Measurements from ENCODE around the gene PARD3B. TPM values are rescaled to one million over a fixed set of nuclear protein-coding genes. Genes with fewer than 3 reads are reported as not detected.

PARD3B gene
- total and polyA plus RNA-seq, 2 of the 4 experiments (the other 2 are of a cell fraction), result 3.3 to 15.6 TPM

- TF ChIP-seq MAFK (IDR thresholded peaks at IDR 0.05; ENCODE audit: low read depth, low read length), result no peak
- H3K79me1 ChIP-seq (ENCODE audit: low read depth in 1 of 2, low read length in 2 of 2), result peaks cover 18 to 54% of the 10 kb centered on the region in 2 experiments
- H3K27me3 ChIP-seq (ENCODE audit: control insufficient read depth, insufficient read depth, low read length), result no peaks in the 10 kb centered on the region
- H3K9me3 ChIP-seq (ENCODE audit: control insufficient read depth, insufficient read depth, low read length), result no peaks in the 10 kb centered on the region
- no peak overlapping the region for H2AFZ ChIP-seq (replicated peaks; ENCODE audit: low read length, poor library complexity)
- ChIA-PET CTCF (interaction anchor here (1.1 kb wide), 1 partner anchor 23 kb away, joined by 3 read pairs; no protein-coding TSS in a partner anchor), POLR2A (ENCODE audit: unreplicated experiment) (no interaction called here)
- H4K8ac ChIP-seq (ENCODE audit: low read depth in 2 of 2, low read length in 2 of 2), result no peak overlapping the region
- no peaks in the 10 kb centered on the region for H3K36me3 ChIP-seq (ENCODE audit: control insufficient read depth, insufficient read depth, low read length)
- H3K9me1 ChIP-seq (ENCODE audit: insufficient read depth, low read length), result peaks cover 3% of the 10 kb centered on the region; the same call in 1 of the 2 replicates
- BruUV-seq (replicated peaks), result no TSS peak
- H3K9ac ChIP-seq (ENCODE audit: low read depth, low read length), result no peak overlapping the region
- H2BK120ac ChIP-seq (ENCODE audit: low read depth, low read length), result no peak overlapping the region
- H3K4me3 ChIP-seq (ENCODE audit: insufficient read depth, low read depth, low read length), result no peak overlapping the region
- no peak overlapping the region for H3K4me2 ChIP-seq (ENCODE audit: low read depth, low read length)
- WGBS, 2 experiments (ENCODE audit: extremely low coverage in 2 of 2, insufficient read length in 1 of 2), result no CpG with 5 or more reads among the region's 3 CpGs
- H3K18ac ChIP-seq (ENCODE audit: low read depth, low read length), result no peak overlapping the region
- no peak overlapping the region for H2AK9ac ChIP-seq (replicated peaks; ENCODE audit: low read depth, low read length, poor library complexity)
- intact Hi-C loops (cut with micrococcal nuclease) (no loop called here), in situ Hi-C loops (cut with MboI; ENCODE audit: low sequenced_read_pairs) (no loop called here), dilution Hi-C loops (cut with HindIII; ENCODE audit: low sequenced_read_pairs, unreplicated experiment) (no loop called here)
- H4K20me1 ChIP-seq (ENCODE audit: insufficient read depth, low read length), result no peaks in the 10 kb centered on the region
- no peak for DNase-seq
- no peak for ATAC-seq (ENCODE audit: low read depth)
- no peak overlapping the region for H2AK5ac ChIP-seq (ENCODE audit: low read depth, low read length)
- H3K23ac ChIP-seq (ENCODE audit: low read depth, low read length), result no peak overlapping the region
- H2BK5ac ChIP-seq (ENCODE audit: low read depth, low read length, poor library complexity, severe bottlenecking), result no peak overlapping the region
- H2BK15ac ChIP-seq (ENCODE audit: low read depth, low read length), result no peak overlapping the region
- H3K56ac ChIP-seq (ENCODE audit: extremely low read depth, insufficient read depth, low read length), result no peak overlapping the region
- H3K4ac ChIP-seq (ENCODE audit: low read depth, low read length), result no peak overlapping the region
- no peak overlapping the region for H3K27ac ChIP-seq (ENCODE audit: insufficient read depth, low read length)
- no peak overlapping the region for H3K14ac ChIP-seq (replicated peaks; ENCODE audit: low read depth, low read length)
- H2BK20ac ChIP-seq (ENCODE audit: low read depth, low read length), result no peak overlapping the region
- peaks cover 14% of the 10 kb centered on the region for H3K4me1 ChIP-seq (ENCODE audit: control insufficient read depth, insufficient read depth, low read length)
- H4K5ac ChIP-seq (ENCODE audit: low read depth, low read length), result no peak overlapping the region
- no peak overlapping the region for H4K91ac ChIP-seq (ENCODE audit: insufficient read depth, low read depth, low read length)
Observed at GRCh38 chr2:204669382-204669781, 124.1 kb downstream of the PARD3B start.
